HL-60 (cell line): ENCODE measurements around the gene MAP1B.

ENCODE experiments used
- DNase-seq, 2 experiments: peaks; one replicate each; pipeline ENCODE4 v3.0.0-alpha.2; 2010 to 2020; ENCODE audit warnings: low read depth in 1 of 2, low spot score in 1 of 2
- H3K27ac ChIP-seq: fragments of 250-450 bp; sonication (Bioruptor Pico); replicated peaks from 2 replicates; pipeline ENCODE4 v1.5.1; 2020; ENCODE audit warnings: mild to moderate bottlenecking, moderate library complexity
- H3K27me3 ChIP-seq: fragments of 250-450 bp; sonication (Bioruptor Pico); 2 replicates; pipeline ENCODE4 v1.5.1; 2021; ENCODE audit warnings: mild to moderate bottlenecking, moderate library complexity; ENCODE audit not compliant: insufficient read depth, poor library complexity, severe bottlenecking
- H3K4me3 ChIP-seq: replicated peaks from 2 replicates; pipeline ENCODE4 v1.5.1; 2011; ENCODE audit warnings: mild to moderate bottlenecking, control low read depth, low read length; ENCODE audit not compliant: insufficient read depth
- CTCF ChIP-seq: IDR thresholded peaks from one replicate; pipeline ENCODE4 v1.5.1; 2011; ENCODE audit warnings: low read length, control low read depth, inconsistent platforms; ENCODE audit not compliant: insufficient read depth
- GABPA ChIP-seq: IDR thresholded peaks from 2 replicates; pipeline ENCODE4 v1.6.1; 2012; ENCODE audit warnings: low read depth
- POLR2AphosphoS5 ChIP-seq: IDR thresholded peaks from 2 replicates; pipeline ENCODE4 v1.6.1; 2012; ENCODE audit warnings: low read depth
- SPI1 ChIP-seq: IDR thresholded peaks from 2 replicates; pipeline ENCODE4 v1.6.1; 2012; ENCODE audit warnings: low read depth, mild to moderate bottlenecking, borderline replicate concordance
- TF ChIP-seq, protein P1 (sequence below): IDR thresholded peaks from 2 replicates; pipeline ENCODE4 v1.6.1; 2012; ENCODE audit warnings: low read depth; ENCODE audit not compliant: insufficient replicate concordance

MAP1B gene

DNA sequence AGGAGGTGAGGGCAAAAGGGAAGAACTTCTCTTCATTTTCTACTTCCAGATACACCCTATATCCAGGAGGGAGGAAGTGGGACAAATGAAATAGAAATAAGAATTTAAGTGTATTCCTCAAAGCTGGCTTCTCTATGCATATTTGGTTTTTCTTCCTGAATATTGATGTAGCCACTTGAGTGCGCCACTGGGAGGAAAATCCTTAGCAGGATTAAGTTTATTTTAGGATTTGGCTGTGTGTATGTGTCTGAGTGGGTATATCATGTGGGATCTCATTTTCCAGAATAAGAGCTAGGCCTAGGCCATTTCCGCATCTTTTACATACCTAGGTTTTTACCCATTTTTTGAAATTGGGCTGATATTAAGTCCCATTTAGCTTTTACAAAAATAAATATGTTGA, 42.5 kb downstream of the MAP1B start:
- DNase-seq, result no peak

DNA sequence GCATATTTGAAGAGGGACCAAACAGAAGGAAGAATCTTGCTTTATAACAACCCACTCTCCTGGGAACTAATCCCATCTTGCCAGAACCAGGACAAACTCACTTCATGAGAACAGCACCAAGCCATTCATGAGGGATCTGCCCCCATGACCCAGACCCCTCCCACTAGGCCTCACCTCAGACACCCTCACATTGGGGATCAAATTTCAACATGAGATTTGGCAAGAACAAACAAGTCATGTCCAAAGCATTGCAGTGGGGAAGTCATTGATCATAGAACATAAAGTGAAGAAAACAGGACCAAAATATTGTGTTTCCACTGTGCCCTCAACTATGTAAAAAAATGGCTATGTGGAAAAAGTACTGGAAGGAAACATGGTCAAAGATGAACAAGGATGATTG, 43.9 kb downstream of the MAP1B start:
- no peak for DNase-seq
- TF ChIP-seq, protein P1, sequence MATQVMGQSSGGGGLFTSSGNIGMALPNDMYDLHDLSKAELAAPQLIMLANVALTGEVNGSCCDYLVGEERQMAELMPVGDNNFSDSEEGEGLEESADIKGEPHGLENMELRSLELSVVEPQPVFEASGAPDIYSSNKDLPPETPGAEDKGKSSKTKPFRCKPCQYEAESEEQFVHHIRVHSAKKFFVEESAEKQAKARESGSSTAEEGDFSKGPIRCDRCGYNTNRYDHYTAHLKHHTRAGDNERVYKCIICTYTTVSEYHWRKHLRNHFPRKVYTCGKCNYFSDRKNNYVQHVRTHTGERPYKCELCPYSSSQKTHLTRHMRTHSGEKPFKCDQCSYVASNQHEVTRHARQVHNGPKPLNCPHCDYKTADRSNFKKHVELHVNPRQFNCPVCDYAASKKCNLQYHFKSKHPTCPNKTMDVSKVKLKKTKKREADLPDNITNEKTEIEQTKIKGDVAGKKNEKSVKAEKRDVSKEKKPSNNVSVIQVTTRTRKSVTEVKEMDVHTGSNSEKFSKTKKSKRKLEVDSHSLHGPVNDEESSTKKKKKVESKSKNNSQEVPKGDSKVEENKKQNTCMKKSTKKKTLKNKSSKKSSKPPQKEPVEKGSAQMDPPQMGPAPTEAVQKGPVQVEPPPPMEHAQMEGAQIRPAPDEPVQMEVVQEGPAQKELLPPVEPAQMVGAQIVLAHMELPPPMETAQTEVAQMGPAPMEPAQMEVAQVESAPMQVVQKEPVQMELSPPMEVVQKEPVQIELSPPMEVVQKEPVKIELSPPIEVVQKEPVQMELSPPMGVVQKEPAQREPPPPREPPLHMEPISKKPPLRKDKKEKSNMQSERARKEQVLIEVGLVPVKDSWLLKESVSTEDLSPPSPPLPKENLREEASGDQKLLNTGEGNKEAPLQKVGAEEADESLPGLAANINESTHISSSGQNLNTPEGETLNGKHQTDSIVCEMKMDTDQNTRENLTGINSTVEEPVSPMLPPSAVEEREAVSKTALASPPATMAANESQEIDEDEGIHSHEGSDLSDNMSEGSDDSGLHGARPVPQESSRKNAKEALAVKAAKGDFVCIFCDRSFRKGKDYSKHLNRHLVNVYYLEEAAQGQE, result no peak
- TF ChIP-seq CTCF, result no peak
- TF ChIP-seq POLR2AphosphoS5, result no peak
- no peak for TF ChIP-seq GABPA
- TF ChIP-seq SPI1, result no peak
- Histone ChIP-seq H3K4me3 (no peak overlapping the region), H3K27me3 (no peaks in the 10 kb centered on the region), H3K27ac (no peak overlapping the region)

More for the DNA sequence above, 42.5 kb downstream of the MAP1B start:
- no peaks in the 10 kb centered on the region for H3K27me3 ChIP-seq
- TF ChIP-seq, protein P1, result no peak
- TF ChIP-seq GABPA (no peak), SPI1 (no peak), CTCF (no peak), POLR2AphosphoS5 (no peak)
- H3K27ac ChIP-seq, result no peak overlapping the region
- H3K4me3 ChIP-seq, result no peak overlapping the region

- Histone ChIP-seq H3K27me3 (no peaks in the 10 kb centered on the region), H3K4me3 (no peak overlapping the region), H3K27ac (no peak overlapping the region)
- DNase-seq, result no peak
- no peak for TF ChIP-seq SPI1
- no peak for TF ChIP-seq CTCF
- no peak for TF ChIP-seq GABPA
- TF ChIP-seq, protein P1, result no peak
- no peak for TF ChIP-seq POLR2AphosphoS5
These were observed 44.4 kb downstream of the MAP1B start for GRCh38 chr5:72151646-72152045.
